SU-DHL-6 (cell line): ENCODE data around the gene PNISR.

Experiments used
- H2AFZ ChIP-seq: fragments of 200-600 bp; sonication (generic); 2 replicates; pipeline ENCODE4 v1.6.1; 2014; ENCODE audit warnings: low read depth, mild to moderate bottlenecking, moderate library complexity, mixed read lengths, antibody characterized with exemption, low read length; ENCODE audit not compliant: severe bottlenecking
- H3F3A ChIP-seq: fragments of 200-600 bp; shearing (Covaris generic); 2 replicates; pipeline ENCODE4 v1.6.0; 2016; ENCODE audit warnings: antibody characterized with exemption, mild to moderate bottlenecking; ENCODE audit not compliant: insufficient read depth
- H3K27ac ChIP-seq: fragments of 200-600 bp; sonication (generic); 2 replicates; pipeline ENCODE4 v1.5.1; 2016; ENCODE audit warnings: low read depth, mild to moderate bottlenecking, low read length, moderate library complexity, mixed read lengths
- H3K27me3 ChIP-seq: fragments of 200-600 bp; sonication (generic), shearing (Covaris generic); 2 replicates; pipeline ENCODE4 v1.6.0; 2014; ENCODE audit warnings: mild to moderate bottlenecking, low read length
- H3K36me3 ChIP-seq: fragments of 200-600 bp; sonication (generic); 2 replicates; pipeline ENCODE4 v1.6.1; 2014; ENCODE audit warnings: mild to moderate bottlenecking, low read length, mixed read lengths
- H3K4me2 ChIP-seq: fragments of 300-600, 200-600 bp; shearing (Covaris generic), sonication (generic); 2 replicates; pipeline ENCODE4 v1.6.0; 2014; ENCODE audit warnings: low read length, low read depth, mild to moderate bottlenecking; ENCODE audit not compliant: poor library complexity, severe bottlenecking
- H3K4me3 ChIP-seq: fragments of 200-600 bp; sonication (generic); 2 replicates; pipeline ENCODE4 v1.5.1; 2014; ENCODE audit warnings: antibody characterized with exemption, low read length, mild to moderate bottlenecking, mixed read lengths; ENCODE audit not compliant: insufficient read depth, poor library complexity, severe bottlenecking
- H3K79me2 ChIP-seq: fragments of 200-600 bp; sonication (generic); 2 replicates; pipeline ENCODE4 v1.6.1; 2014; ENCODE audit warnings: mild to moderate bottlenecking, low read length, moderate library complexity; ENCODE audit not compliant: insufficient read depth
- H3K9ac ChIP-seq: fragments of 200-600 bp; sonication (generic); 2 replicates; pipeline ENCODE4 v1.7.0; 2014; ENCODE audit warnings: mild to moderate bottlenecking, low read length
- H3K9me2 ChIP-seq: fragments of 200-600 bp; sonication (generic); replicated peaks from 2 replicates; pipeline ENCODE4 v1.6.1; 2014; ENCODE audit warnings: low read length; ENCODE audit not compliant: insufficient read depth
- H3K9me3 ChIP-seq: fragments of 200-600 bp; sonication (generic); 2 replicates; pipeline ENCODE4 v1.6.1; 2014; ENCODE audit warnings: low read length, mixed read lengths; ENCODE audit not compliant: insufficient read depth
- H4K20me1 ChIP-seq: fragments of 200-600 bp; sonication (generic); 2 replicates; pipeline ENCODE4 v1.6.1; 2014; ENCODE audit warnings: low read depth, mild to moderate bottlenecking, antibody characterized with exemption, low read length, moderate library complexity, mixed read lengths
- EZH2phosphoT487 ChIP-seq: fragments of 200-600 bp; sonication (generic), shearing (Covaris generic); conservative IDR thresholded peaks from 2 replicates; pipeline ENCODE4 v1.6.1; 2018; ENCODE audit warnings: mild to moderate bottlenecking, antibody characterized with exemption, low read length, moderate library complexity, mixed read lengths
- TF ChIP-seq, protein P1 (sequence below): fragments of 200-600 bp; sonication (generic); IDR thresholded peaks from one replicate; pipeline ENCODE4 v1.5.1; 2017; ENCODE audit warnings: antibody characterized with exemption, mild to moderate bottlenecking, low read length, moderate library complexity; ENCODE audit not compliant: insufficient read depth, poor library complexity, severe bottlenecking

Gene PNISR

GRCh38 chr6:99424022-99424421, 1.1 kb downstream of the PNISR start:
- TF ChIP-seq, protein P1, sequence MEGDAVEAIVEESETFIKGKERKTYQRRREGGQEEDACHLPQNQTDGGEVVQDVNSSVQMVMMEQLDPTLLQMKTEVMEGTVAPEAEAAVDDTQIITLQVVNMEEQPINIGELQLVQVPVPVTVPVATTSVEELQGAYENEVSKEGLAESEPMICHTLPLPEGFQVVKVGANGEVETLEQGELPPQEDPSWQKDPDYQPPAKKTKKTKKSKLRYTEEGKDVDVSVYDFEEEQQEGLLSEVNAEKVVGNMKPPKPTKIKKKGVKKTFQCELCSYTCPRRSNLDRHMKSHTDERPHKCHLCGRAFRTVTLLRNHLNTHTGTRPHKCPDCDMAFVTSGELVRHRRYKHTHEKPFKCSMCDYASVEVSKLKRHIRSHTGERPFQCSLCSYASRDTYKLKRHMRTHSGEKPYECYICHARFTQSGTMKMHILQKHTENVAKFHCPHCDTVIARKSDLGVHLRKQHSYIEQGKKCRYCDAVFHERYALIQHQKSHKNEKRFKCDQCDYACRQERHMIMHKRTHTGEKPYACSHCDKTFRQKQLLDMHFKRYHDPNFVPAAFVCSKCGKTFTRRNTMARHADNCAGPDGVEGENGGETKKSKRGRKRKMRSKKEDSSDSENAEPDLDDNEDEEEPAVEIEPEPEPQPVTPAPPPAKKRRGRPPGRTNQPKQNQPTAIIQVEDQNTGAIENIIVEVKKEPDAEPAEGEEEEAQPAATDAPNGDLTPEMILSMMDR = no peak
- TF ChIP-seq EZH2phosphoT487 = no peak
- Histone ChIP-seq H3K9me2 (no peaks in the 10 kb centered on the region), H3K36me3 (peaks cover 14% of the 10 kb centered on the region; the same call in 1 of the 2 replicates), H4K20me1 (peaks cover 49% of the 10 kb centered on the region), H3K9me3 (no peaks in the 10 kb centered on the region), H3K79me2 (peaks cover 77% of the 10 kb centered on the region), H3K4me3 (peak overlapping the region; percentile 91), H3K4me2 (peak overlapping the region; percentile 76), H3K27me3 (no peaks in the 10 kb centered on the region), H3K9ac (peak overlapping the region; percentile 86), H3K27ac (0 out of 2 replicates have a peak overlapping the region, but pooled peaks have one; percentile 88), H2AFZ (no peak overlapping the region), H3F3A (no peaks in the 10 kb centered on the region)

DNA sequence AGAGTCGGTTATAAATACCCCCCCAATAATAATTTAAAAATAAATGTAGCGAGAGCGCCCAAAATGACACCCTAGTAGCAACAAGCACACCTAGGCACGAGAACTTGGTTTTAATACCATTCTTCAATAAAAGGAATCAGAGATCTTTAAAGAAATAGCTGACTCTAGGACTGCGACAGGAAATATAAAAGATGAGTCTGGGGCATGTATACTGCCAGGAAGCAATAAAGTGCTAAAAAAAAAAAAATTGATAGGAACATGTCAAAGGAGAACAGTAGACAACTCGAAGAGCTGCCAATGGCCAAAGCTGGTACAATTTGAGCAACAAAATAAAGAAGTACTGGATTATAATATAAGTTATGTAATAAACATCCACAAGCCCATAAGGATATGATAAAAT, 2.2 kb downstream of the PNISR start:
- H3F3A ChIP-seq = no peaks in the 10 kb centered on the region
- H3K4me2 ChIP-seq = peak overlapping the region; percentile 76
- peaks cover 14% of the 10 kb centered on the region; the same call in 1 of the 2 replicates for H3K36me3 ChIP-seq
- peaks cover 86% of the 10 kb centered on the region for H3K79me2 ChIP-seq
- peaks cover 57% of the 10 kb centered on the region for H4K20me1 ChIP-seq
- no peak overlapping the region for H2AFZ ChIP-seq
- no peaks in the 10 kb centered on the region for H3K9me3 ChIP-seq
- H3K9ac ChIP-seq = no peak overlapping the region
- H3K9me2 ChIP-seq = no peaks in the 10 kb centered on the region
- TF ChIP-seq EZH2phosphoT487 = no peak
- TF ChIP-seq, protein P1 = no peak
- no peak overlapping the region for H3K4me3 ChIP-seq
- no peak overlapping the region for H3K27ac ChIP-seq
- no peaks in the 10 kb centered on the region for H3K27me3 ChIP-seq

- Histone ChIP-seq H3K27ac (no peak overlapping the region), H2AFZ (no peak overlapping the region), H3K27me3 (no peaks in the 10 kb centered on the region), H3K36me3 (peaks cover 34% of the 10 kb centered on the region), H4K20me1 (peaks cover 70% of the 10 kb centered on the region), H3K4me2 (no peak overlapping the region), H3K4me3 (no peak overlapping the region), H3K9me3 (no peaks in the 10 kb centered on the region), H3K79me2 (peaks cover 100% of the 10 kb centered on the region), H3K9me2 (no peaks in the 10 kb centered on the region), H3K9ac (no peak overlapping the region), H3F3A (no peaks in the 10 kb centered on the region; the same call in 1 of the 2 replicates)
- no peak for TF ChIP-seq EZH2phosphoT487
- TF ChIP-seq, protein P1 = no peak
These were observed 8.0 kb downstream of the PNISR start for GRCh38 chr6:99416892-99417767.
